RPMI8226 (cell line): Measurements from ENCODE around the gene IL17C.

ENCODE experiments used
- DNase-seq: peaks from one replicate; pipeline ENCODE4 v3.0.0-alpha.2; 2015

The IL17C gene

GRCh38 chr16:88628512-88628974 is 9.8 kb upstream of the IL17C start:
- DNase-seq = no peak

DNA sequence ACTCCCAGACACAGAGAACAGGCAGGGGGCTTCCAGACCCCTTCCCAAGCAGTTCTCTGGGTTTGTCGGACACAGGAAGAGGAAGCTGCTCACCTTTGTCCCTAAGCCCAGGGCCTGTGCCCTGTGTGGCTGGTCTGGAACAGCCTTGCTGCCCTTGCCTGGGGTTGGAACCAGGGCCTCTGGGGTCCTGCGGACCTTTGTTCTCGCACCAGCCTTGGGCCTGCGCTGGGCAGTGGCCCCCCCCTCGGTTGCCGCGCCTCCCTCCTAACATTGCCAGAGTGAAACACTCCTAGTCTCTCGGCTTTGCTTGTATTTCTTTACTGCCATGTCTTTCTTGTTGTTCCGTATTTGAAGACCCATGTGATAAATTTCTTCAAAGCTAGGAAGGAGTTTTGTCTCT is 8.5 kb upstream of the IL17C start:
- DNase-seq = no peak

GRCh38 chr16:88630433-88630832 is 7.9 kb upstream of the IL17C start:
- DNase-seq = no peak

DNA sequence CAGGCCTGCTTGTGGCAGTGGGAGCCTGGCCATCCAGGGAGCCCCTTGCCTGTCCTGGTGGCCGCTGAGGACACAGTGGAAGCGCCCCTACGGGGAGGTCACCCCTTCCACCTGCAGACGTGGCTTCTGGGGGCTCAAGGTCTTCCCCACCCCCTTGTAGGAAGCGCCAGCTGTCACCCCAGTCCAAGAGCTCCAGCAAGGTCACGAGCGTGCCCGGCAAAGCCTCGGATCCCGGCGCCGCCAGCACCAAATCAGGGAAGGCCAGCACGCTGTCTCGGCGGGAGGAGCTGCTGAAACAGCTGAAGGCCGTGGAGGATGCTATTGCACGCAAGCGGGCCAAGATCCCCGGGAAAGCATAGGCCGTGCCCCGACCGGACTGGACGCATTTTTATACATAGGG is 7.4 kb upstream of the IL17C start:
- DNase-seq = no peak

- no peak for DNase-seq
Observed at GRCh38 chr16:88631384-88631783, 7.0 kb upstream of the IL17C start.

GRCh38 chr16:88631920-88632586 is 6.3 kb upstream of the IL17C start:
- DNase-seq = no peak

DNA sequence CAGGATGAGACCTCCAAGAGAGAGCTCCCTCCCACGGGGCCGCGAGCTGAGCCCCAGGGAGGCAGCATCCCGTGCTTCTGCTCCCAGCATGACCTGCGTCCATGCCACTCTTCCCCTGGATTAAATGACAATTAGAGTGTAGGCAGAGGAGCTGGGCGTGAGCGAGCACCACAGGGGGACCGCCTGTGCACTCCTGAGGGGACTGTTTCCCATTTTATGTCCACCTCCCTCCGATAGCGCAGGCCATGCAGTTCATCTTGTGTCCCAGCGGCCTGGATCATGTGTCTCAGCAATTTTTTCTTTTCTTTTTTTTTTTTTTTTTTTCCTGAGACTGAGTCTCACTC is 5.8 kb upstream of the IL17C start:
- no peak for DNase-seq

DNA sequence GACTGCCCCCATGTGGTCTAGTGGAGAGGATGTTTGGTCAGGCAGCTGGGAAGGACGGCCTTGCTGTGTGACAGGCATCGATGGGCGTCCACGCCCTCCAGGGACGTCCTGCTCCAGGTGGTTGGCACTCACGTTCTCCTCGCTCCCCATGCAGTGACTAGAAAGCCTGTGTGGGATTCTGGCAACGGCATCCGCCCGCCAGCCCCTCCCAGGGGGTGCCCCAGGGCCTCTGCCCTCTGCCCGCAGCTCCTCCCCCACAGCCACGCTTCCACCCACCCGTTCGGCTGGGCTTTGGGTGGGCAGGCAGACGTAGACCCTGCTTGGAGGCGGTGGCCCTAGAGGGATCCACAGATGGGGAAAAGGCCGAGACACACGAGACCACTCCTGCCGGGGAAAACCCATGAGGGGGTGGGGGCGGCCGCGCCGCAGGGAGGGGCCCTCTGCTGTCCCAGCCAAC is 4.7 kb upstream of the IL17C start:
- peak; percentile 87 for DNase-seq

DNA sequence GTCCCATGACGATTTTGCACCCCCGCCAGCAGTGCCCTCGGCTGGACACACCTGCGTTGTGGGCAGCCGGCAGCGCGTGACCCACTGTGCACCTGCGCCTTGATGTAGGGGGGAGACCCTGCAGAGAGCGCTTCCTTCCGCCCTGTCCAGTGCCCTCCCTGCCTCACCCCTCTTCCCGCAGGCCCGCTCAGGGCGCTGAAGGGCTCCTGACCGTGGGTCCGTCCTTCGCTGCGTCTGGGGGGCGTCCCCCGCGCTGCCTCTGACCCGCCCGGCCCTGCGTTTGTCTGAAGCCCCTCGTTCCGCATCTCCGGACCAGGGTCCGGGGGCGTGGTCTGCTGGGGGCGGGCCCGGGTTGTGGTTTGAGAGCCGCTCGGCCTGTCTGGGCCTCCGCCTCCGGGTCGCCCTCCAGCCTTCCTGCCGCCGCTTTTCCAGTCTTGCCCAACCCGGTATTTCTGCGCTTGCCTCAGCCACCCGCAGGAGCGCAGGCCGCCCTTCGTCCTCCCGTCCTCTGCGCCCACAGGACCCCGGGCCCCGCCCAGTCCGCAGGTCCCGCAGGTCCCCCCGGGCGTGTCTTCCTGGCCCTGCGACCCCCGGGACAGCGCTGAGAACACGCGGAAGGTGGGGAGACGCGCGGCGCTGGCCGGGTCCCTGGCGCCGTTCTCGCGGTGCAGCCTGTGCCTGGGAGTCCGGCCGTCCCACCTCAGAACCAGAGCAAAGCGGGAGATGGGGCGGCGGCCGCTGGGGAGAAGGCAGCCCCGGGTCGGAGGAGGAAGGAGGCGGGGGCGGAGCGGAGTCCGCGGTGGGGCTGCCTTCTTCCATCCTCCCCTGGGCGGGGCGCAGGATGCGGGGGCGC is 4.0 kb upstream of the IL17C start:
- DNase-seq = peak; percentile 81

DNA sequence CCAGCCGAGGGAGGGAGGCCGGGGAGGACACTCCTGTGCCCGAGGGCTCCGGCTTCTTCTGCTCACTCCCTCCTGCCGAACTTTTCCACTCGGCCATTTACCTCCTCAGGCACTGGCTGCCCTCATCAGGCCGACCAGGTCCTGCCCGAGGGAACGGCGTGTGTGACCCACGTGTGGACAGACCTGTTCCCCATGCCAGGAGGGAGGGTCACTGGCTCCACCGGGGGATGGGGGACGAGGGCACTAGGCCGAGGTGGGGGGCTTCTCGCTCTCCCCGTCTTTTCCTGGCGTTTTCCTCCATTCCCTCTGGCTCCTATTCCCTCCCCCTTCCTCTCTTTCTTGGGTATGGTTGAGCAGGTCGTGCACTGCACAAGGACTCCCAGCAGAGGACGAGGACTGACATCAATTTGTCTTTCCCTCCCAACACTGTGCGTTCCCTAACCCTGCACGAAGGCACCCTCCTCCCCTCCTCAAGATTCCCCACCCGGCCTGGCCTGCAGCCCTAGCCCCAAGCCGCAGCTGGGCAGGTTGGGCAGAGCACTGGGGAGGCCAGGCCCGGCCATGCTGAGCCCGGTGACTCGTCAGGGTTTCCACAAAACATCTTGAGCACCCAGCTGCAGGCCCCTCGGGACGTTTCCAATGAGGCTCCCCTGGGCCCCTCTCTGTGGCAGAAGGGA is 3.2 kb upstream of the IL17C start:
- peak; percentile 39 for DNase-seq

- no peak for DNase-seq
Observed at GRCh38 chr16:88635671-88636319, 2.6 kb upstream of the IL17C start.

- DNase-seq = no peak
Observed at GRCh38 chr16:88636488-88637265, 1.7 kb upstream of the IL17C start.

- DNase-seq = peak; percentile 74
Observed at GRCh38 chr16:88639231-88640038, 1.1 kb downstream of the IL17C start.

DNA sequence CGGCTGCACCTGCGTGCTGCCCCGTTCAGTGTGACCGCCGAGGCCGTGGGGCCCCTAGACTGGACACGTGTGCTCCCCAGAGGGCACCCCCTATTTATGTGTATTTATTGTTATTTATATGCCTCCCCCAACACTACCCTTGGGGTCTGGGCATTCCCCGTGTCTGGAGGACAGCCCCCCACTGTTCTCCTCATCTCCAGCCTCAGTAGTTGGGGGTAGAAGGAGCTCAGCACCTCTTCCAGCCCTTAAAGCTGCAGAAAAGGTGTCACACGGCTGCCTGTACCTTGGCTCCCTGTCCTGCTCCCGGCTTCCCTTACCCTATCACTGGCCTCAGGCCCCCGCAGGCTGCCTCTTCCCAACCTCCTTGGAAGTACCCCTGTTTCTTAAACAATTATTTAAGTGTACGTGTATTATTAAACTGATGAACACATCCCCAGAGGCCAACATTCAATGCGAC is 1.7 kb downstream of the IL17C start:
- no peak for DNase-seq

DNA sequence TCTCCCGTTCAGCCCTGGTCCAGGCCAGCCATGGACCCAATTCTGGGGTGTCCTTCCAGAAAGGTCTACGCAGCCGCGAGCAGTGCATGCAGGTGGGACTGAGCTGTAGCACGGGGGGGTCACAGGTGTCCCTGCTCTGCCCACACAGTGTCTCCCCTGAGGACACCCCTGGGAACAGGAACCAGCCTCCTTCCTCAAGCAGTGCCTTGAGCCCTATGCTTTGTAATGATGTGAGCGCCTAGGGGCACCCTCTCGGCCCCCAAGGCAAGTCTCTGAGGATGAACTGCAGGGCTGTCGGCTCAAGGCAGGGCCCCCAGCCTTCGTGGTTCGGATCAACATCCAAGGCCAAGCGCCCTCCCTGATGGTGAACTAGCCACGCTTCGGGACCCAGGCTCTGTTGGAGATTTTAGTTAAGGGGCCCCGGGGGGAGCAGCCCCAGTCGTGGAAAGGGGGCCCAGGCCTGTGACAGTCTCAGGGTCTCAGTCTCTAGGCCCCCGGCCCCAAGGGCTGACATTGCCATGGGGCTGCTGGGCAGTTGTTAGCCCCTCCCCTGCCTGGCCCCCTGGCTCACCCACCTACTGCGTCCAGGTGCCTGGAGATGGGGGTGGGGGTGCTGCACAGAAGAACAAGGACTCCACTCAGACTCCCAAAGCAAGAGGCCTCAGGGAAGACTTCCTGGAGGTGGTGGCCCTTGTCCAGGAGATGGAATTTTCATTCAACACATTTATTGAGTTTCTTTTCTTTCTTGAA is 2.3 kb downstream of the IL17C start:
- DNase-seq = peak; percentile 18

- no peak for DNase-seq
Observed at GRCh38 chr16:88642881-88643643, 4.7 kb downstream of the IL17C start.

- DNase-seq = no peak
Observed at GRCh38 chr16:88643644-88643932, 5.2 kb downstream of the IL17C start.

- no peak for DNase-seq
Observed at GRCh38 chr16:88645455-88645854, 7.1 kb downstream of the IL17C start.

- DNase-seq = no peak
Observed at GRCh38 chr16:88645941-88646340, 7.6 kb downstream of the IL17C start.
